MM.1S (cell line): ENCODE results near the gene SNX5.

Source experiments
- DNase-seq: peaks from one replicate; pipeline ENCODE4 v3.0.0-alpha.2; 2015
- H2AFZ ChIP-seq: fragments of 300-600 bp; sonication (generic); 2 replicates; pipeline ENCODE4 v1.6.0; 2016; ENCODE audit warnings: antibody characterized with exemption, low read length
- H3F3A ChIP-seq: fragments of 300-600 bp; sonication (generic); 2 replicates; pipeline ENCODE4 v1.6.1; 2016; ENCODE audit warnings: mild to moderate bottlenecking, antibody characterized with exemption, low read length, moderate library complexity, mixed read lengths; ENCODE audit not compliant: insufficient read depth
- H3K27ac ChIP-seq: fragments of 300-600 bp; sonication (generic); 2 replicates; pipeline ENCODE4 v1.5.1; 2016; ENCODE audit warnings: mild to moderate bottlenecking, low read length
- H3K27me3 ChIP-seq: fragments of 300-600 bp; sonication (generic); replicated peaks from 2 replicates; pipeline ENCODE4 v1.6.0; 2016; ENCODE audit warnings: low read length; ENCODE audit not compliant: insufficient read depth
- H3K36me3 ChIP-seq: fragments of 300-600 bp; sonication (generic); replicated peaks from 2 replicates; pipeline ENCODE4 v1.6.1; 2016; ENCODE audit warnings: mild to moderate bottlenecking, low read length, mixed read lengths; ENCODE audit not compliant: insufficient read depth
- H3K4me1 ChIP-seq: fragments of 300-600 bp; sonication (generic); 2 replicates; pipeline ENCODE4 v1.6.1; 2016; ENCODE audit warnings: low read length, mixed read lengths
- H3K4me2 ChIP-seq: fragments of 300-600 bp; sonication (generic); 2 replicates; pipeline ENCODE4 v1.6.0; 2016; ENCODE audit warnings: low read depth, low read length
- H3K4me3 ChIP-seq: fragments of 300-600 bp; sonication (generic); 2 replicates; pipeline ENCODE4 v1.5.1; 2016; ENCODE audit warnings: low read length, mixed read lengths
- H3K79me2 ChIP-seq: fragments of 300-600 bp; sonication (generic); 2 replicates; pipeline ENCODE4 v1.6.1; 2016; ENCODE audit warnings: mixed run types, low read length, mixed read lengths
- H3K9ac ChIP-seq: fragments of 300-600 bp; sonication (generic); 2 replicates; pipeline ENCODE4 v1.6.1; 2016; ENCODE audit warnings: low read length, mixed read lengths
- H3K9me2 ChIP-seq: fragments of 300-600 bp; sonication (generic); replicated peaks from 2 replicates; pipeline ENCODE4 v1.6.1; 2016; ENCODE audit warnings: mild to moderate bottlenecking, low read length, mixed read lengths; ENCODE audit not compliant: insufficient read depth
- H3K9me3 ChIP-seq: fragments of 300-600 bp; sonication (generic); replicated peaks from 2 replicates; pipeline ENCODE4 v1.6.1; 2016; ENCODE audit warnings: mild to moderate bottlenecking, low read length, mixed read lengths; ENCODE audit not compliant: insufficient read depth
- H4K20me1 ChIP-seq: fragments of 300-600 bp; sonication (generic); 2 replicates; pipeline ENCODE4 v1.6.1; 2016; ENCODE audit warnings: mild to moderate bottlenecking, low read length, moderate library complexity, mixed read lengths; ENCODE audit not compliant: insufficient read depth
- CTCF ChIP-seq: fragments of 300-600 bp; sonication (generic); IDR thresholded peaks from 2 replicates; pipeline ENCODE4 v1.5.1; 2016; ENCODE audit warnings: antibody characterized with exemption, low read length, mixed read lengths
- EZH2 ChIP-seq: fragments of 300-600 bp; sonication (generic); optimal IDR thresholded peaks from 2 replicates; pipeline ENCODE3; 2017; ENCODE audit warnings: low read depth, mild to moderate bottlenecking, antibody characterized with exemption, low read length, mixed read lengths
- EZH2phosphoT487 ChIP-seq: fragments of 300-600 bp; sonication (generic); IDR thresholded peaks from 2 replicates; pipeline ENCODE4 v1.6.1; 2018; ENCODE audit warnings: antibody characterized with exemption, low read length

SNX5 gene

DNA sequence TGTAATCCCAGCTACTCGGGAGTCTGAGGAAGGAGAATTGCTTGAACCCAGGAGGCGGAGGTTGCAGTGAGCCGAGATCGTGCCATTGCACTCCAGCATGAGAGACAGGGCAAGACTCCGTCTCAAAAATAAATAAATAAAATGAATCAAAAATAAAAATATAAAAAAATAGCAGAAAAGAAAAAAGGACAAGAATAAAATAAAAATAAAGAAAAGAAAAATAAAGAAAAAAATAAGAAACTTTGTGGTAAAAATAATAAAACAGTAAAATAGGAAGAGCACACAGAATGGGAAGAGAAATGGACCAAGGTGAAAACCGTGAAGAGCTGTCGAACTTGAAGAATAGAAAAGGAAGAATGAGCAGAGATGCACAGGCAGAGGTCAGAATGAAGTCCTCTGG lies 63.0 kb downstream of the SNX5 start:
- Histone ChIP-seq H4K20me1 (no peaks in the 10 kb centered on the region), H3K4me3 (no peak overlapping the region), H3K27me3 (no peaks in the 10 kb centered on the region), H3F3A (peaks cover 37% of the 10 kb centered on the region), H3K9ac (no peak overlapping the region), H3K36me3 (no peaks in the 10 kb centered on the region), H3K4me1 (peaks cover 40% of the 10 kb centered on the region), H3K9me3 (no peaks in the 10 kb centered on the region), H3K9me2 (no peaks in the 10 kb centered on the region), H3K27ac (no peak overlapping the region), H3K79me2 (no peaks in the 10 kb centered on the region), H2AFZ (no peak overlapping the region), H3K4me2 (no peak overlapping the region)
- no peak for DNase-seq
- TF ChIP-seq EZH2phosphoT487 (no peak), EZH2 (no peak), CTCF (no peak)

DNA sequence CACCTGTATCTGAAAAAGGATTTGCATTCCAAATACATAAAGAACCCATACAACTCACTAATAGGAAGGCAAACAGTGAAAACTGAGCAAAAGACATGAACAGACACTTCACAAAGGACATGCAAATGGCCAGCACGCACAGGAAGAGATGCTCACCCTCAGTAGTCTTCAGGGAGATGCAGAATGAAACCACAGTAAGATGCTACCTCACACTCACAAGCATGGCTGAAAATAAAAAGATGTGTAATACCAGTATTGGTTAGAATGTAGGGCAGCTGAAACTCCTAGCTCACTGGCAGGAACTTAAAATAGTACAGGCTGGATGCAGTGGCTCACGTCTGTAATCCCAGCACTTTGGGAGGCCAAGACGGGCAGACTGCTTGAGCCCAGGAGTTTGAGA lies 64.6 kb downstream of the SNX5 start:
- no peaks in the 10 kb centered on the region for H3K9me2 ChIP-seq
- H3K27ac ChIP-seq, result peak overlapping the region; percentile 79
- TF ChIP-seq EZH2phosphoT487 (no peak), CTCF (no peak), EZH2 (no peak)
- H3K79me2 ChIP-seq, result 0 out of 2 replicates have a peak, but pooled peaks cover 4% of the 10 kb centered on the region
- peak; percentile 88 for DNase-seq
- H3K4me2 ChIP-seq, result peak overlapping the region; percentile 30; the same call in 1 of the 2 replicates
- peaks cover 48% of the 10 kb centered on the region for H3K4me1 ChIP-seq
- H3K27me3 ChIP-seq, result no peaks in the 10 kb centered on the region
- no peaks in the 10 kb centered on the region for H3K9me3 ChIP-seq
- 0 out of 2 replicates have a peak overlapping the region, but pooled peaks have one; percentile 16 for H3K4me3 ChIP-seq
- no peak overlapping the region; the same call in 1 of the 2 replicates for H2AFZ ChIP-seq
- H3F3A ChIP-seq, result peaks cover 37% of the 10 kb centered on the region
- H3K36me3 ChIP-seq, result no peaks in the 10 kb centered on the region
- no peak overlapping the region for H3K9ac ChIP-seq
- H4K20me1 ChIP-seq, result no peaks in the 10 kb centered on the region

GRCh38 chr20:17902531-17903083 lies 66.0 kb downstream of the SNX5 start:
- H3K9me2 ChIP-seq, result no peaks in the 10 kb centered on the region
- H3K36me3 ChIP-seq, result no peaks in the 10 kb centered on the region
- H3K4me1 ChIP-seq, result peaks cover 51% of the 10 kb centered on the region
- no peaks in the 10 kb centered on the region for H3K27me3 ChIP-seq
- H3K9ac ChIP-seq, result peak overlapping the region; percentile 20; the same call in 1 of the 2 replicates
- DNase-seq, result peak; percentile 80
- H3K4me3 ChIP-seq, result no peak overlapping the region
- H4K20me1 ChIP-seq, result no peaks in the 10 kb centered on the region
- no peak for TF ChIP-seq EZH2phosphoT487
- no peak for TF ChIP-seq EZH2
- TF ChIP-seq CTCF, result peak; percentile 6; the same call in 1 of the 2 replicates
- H3K4me2 ChIP-seq, result peak overlapping the region; percentile 30; the same call in 1 of the 2 replicates
- H3F3A ChIP-seq, result peaks cover 37% of the 10 kb centered on the region
- no peak overlapping the region for H2AFZ ChIP-seq
- 0 out of 2 replicates have a peak, but pooled peaks cover 4% of the 10 kb centered on the region for H3K79me2 ChIP-seq
- no peaks in the 10 kb centered on the region for H3K9me3 ChIP-seq
- peak overlapping the region; percentile 79; the same call in 1 of the 2 replicates for H3K27ac ChIP-seq
